H1 (cell line): ENCODE measurements around the gene IFIT5. TPM values are rescaled to one million over a fixed set of nuclear protein-coding genes. Genes with fewer than 3 reads are reported as not detected.

Experiments
- CTCF ChIA-PET: fragments of 300-600 bp; sonication (Branson Sonifier 250); formaldehyde crosslinking; loops from one replicate; lab custom pipeline; 2021; ENCODE audit not compliant: partially characterized antibody; lab: Charles Lee
- POLR2A ChIA-PET: fragments of 300-600 bp; sonication (Branson Sonifier 250); formaldehyde crosslinking; loops from one replicate; lab custom pipeline; 2021; ENCODE audit warnings: inconsistent platforms; ENCODE audit not compliant: partially characterized antibody; lab: Charles Lee
- DNase-seq, 2 experiments: peaks; one replicate each; pipeline versions ENCODE4 v3.0.0 to v3.0.0-alpha.2; 2010 to 2022; ENCODE audit warnings: low spot score in 2 of 2, low read depth in 1 of 2, mixed read lengths in 1 of 2
- FAIRE-seq: peaks from 2 replicates; lab custom pipeline; 2011; peaks lifted over from hg19 to GRCh38; lab: Jason Lieb, UNC
- H2AFZ ChIP-seq: 2 replicates; pipeline ENCODE4 v1.8.1; 2012; ENCODE audit warnings: low read length, inconsistent platforms
- H2AK5ac ChIP-seq: 2 replicates; pipeline ENCODE4 v1.6.1; 2013; ENCODE audit warnings: low read depth, low read length
- H2BK120ac ChIP-seq: replicated peaks from 2 replicates; pipeline ENCODE3; 2013; ENCODE audit warnings: low read depth, low read length, inconsistent platforms
- H2BK12ac ChIP-seq: 2 replicates; pipeline ENCODE4 v1.6.1; 2013; ENCODE audit warnings: low read depth, low read length
- H2BK15ac ChIP-seq: 2 replicates; pipeline ENCODE4 v1.6.1; 2013; ENCODE audit warnings: low read length
- H2BK20ac ChIP-seq: 2 replicates; pipeline ENCODE4 v1.6.1; 2013; ENCODE audit warnings: low read length
- H2BK5ac ChIP-seq: 2 replicates; pipeline ENCODE4 v1.6.1; 2013; ENCODE audit warnings: low read depth, low read length
- H3K14ac ChIP-seq: 2 replicates; pipeline ENCODE4 v1.6.1; 2013; ENCODE audit warnings: inconsistent platforms; ENCODE audit not compliant: insufficient read length
- H3K18ac ChIP-seq: 2 replicates; pipeline ENCODE4 v1.6.1; 2013; ENCODE audit warnings: low read length; ENCODE audit errors: extremely low read depth
- H3K23ac ChIP-seq: 2 replicates; pipeline ENCODE4 v1.6.1; 2013; ENCODE audit warnings: inconsistent platforms; ENCODE audit not compliant: insufficient read length
- H3K23me2 ChIP-seq: 2 replicates; pipeline ENCODE4 v1.6.1; 2013; ENCODE audit warnings: low read depth, low read length
- H3K27ac ChIP-seq: 2 replicates; pipeline ENCODE4 v1.6.1; 2011; ENCODE audit warnings: low read depth, low read length, inconsistent platforms
- H3K27me3 ChIP-seq, 4 experiments: replicated peaks in 1 of 4; 1 replicate in 1 of 4; 2 replicates in 3 of 4; pipeline versions ENCODE4 v1.6.1 to v1.8.1; 2011 to 2013; ENCODE audit warnings: low read length in 3 of 4, mild to moderate bottlenecking in 3 of 4, inconsistent platforms in 2 of 4, mixed read lengths in 2 of 4, moderate library complexity in 1 of 4; ENCODE audit not compliant: control insufficient read depth in 3 of 4, insufficient read depth in 3 of 4; ENCODE audit errors: extremely low read depth in 1 of 4
- H3K36me3 ChIP-seq, 4 experiments: 2 replicates each; pipeline versions ENCODE4 v1.6.1 to v1.8.1; 2011 to 2013; ENCODE audit warnings: mild to moderate bottlenecking in 4 of 4, low read length in 3 of 4, moderate library complexity in 2 of 4, control low read depth in 1 of 4, inconsistent platforms in 1 of 4; ENCODE audit not compliant: insufficient read depth in 4 of 4, control insufficient read depth in 2 of 4
- H3K4ac ChIP-seq: replicated peaks from 2 replicates; pipeline ENCODE3; 2013; ENCODE audit warnings: low read length, low read depth, mixed read lengths, inconsistent platforms; ENCODE audit not compliant: insufficient read length
- H3K4me1 ChIP-seq, 4 experiments: replicated peaks in 1 of 4; 1 replicate in 1 of 4; 2 replicates in 3 of 4; pipeline versions ENCODE4 v1.6.1 to v1.8.1; 2011 to 2013; ENCODE audit warnings: low read length in 3 of 4, inconsistent platforms in 2 of 4, mixed read lengths in 1 of 4; ENCODE audit not compliant: insufficient read depth in 4 of 4, control insufficient read depth in 3 of 4
- H3K4me2 ChIP-seq, 2 experiments: 2 replicates each; pipeline versions ENCODE4 v1.6.1 to v1.8.1; 2011 to 2013; ENCODE audit warnings: low read depth in 2 of 2, low read length in 2 of 2, control low read depth in 1 of 2, inconsistent platforms in 1 of 2, mild to moderate bottlenecking in 1 of 2; ENCODE audit not compliant: insufficient read depth in 1 of 2
- H3K4me3 ChIP-seq, 4 experiments: fragments of 200-600, 300-600 bp in 1 of 4; sonication (generic), shearing (Covaris generic), sonication (Bioruptor Twin) in 1 of 4; 2 replicates each; pipeline versions ENCODE4 v1.5.1 to v1.8.1; 2011 to 2016; ENCODE audit warnings: low read length in 4 of 4, low read depth in 3 of 4, control low read depth in 2 of 4, inconsistent platforms in 2 of 4, mild to moderate bottlenecking in 2 of 4, mixed read lengths in 1 of 4, moderate library complexity in 1 of 4; ENCODE audit not compliant: insufficient read depth in 2 of 4; ENCODE audit errors: extremely low read depth in 1 of 4
- H3K56ac ChIP-seq: replicated peaks from 2 replicates; pipeline ENCODE3; 2013; ENCODE audit warnings: low read depth, mild to moderate bottlenecking, mixed read lengths, low read length, inconsistent platforms; ENCODE audit not compliant: insufficient read length
- H3K79me1 ChIP-seq: 2 replicates; pipeline ENCODE4 v1.6.1; 2013; ENCODE audit warnings: low read depth, low read length, control low read depth
- H3K79me2 ChIP-seq, 2 experiments: 2 replicates each; pipeline versions ENCODE4 v1.6.1 to v1.8.1; 2012 to 2013; ENCODE audit warnings: low read length in 2 of 2, mild to moderate bottlenecking in 2 of 2, inconsistent platforms in 1 of 2; ENCODE audit not compliant: insufficient read depth in 2 of 2, control insufficient read depth in 1 of 2
- H3K9ac ChIP-seq, 4 experiments: replicated peaks in 1 of 4; 1 replicate in 1 of 4; 2 replicates in 3 of 4; pipeline versions ENCODE4 v1.6.1 to v1.8.1; 2011 to 2013; ENCODE audit warnings: low read depth in 3 of 4, low read length in 3 of 4, control low read depth in 2 of 4, mild to moderate bottlenecking in 2 of 4, moderate library complexity in 2 of 4, inconsistent platforms in 1 of 4; ENCODE audit errors: extremely low read depth in 1 of 4
- H3K9me3 ChIP-seq, 2 experiments: 2 replicates each; pipeline versions ENCODE4 v1.6.1 to v1.8.1; 2012 to 2013; ENCODE audit warnings: mild to moderate bottlenecking in 2 of 2, moderate library complexity in 2 of 2, control low read depth in 1 of 2, inconsistent platforms in 1 of 2, low read depth in 1 of 2, low read length in 1 of 2, mixed read lengths in 1 of 2; ENCODE audit not compliant: insufficient read depth in 2 of 2
- H4K20me1 ChIP-seq, 2 experiments: replicated peaks in 1 of 2; 2 replicates each; pipeline versions ENCODE3 to v1.8.1; 2011 to 2013; ENCODE audit warnings: inconsistent platforms in 2 of 2, low read length in 2 of 2, mild to moderate bottlenecking in 1 of 2; ENCODE audit not compliant: insufficient read depth in 2 of 2, control insufficient read depth in 1 of 2
- H4K5ac ChIP-seq: 2 replicates; pipeline ENCODE4 v1.6.1; 2013; ENCODE audit warnings: low read length, low read depth, mixed read lengths, inconsistent platforms; ENCODE audit not compliant: insufficient read length
- H4K8ac ChIP-seq: 2 replicates; pipeline ENCODE4 v1.8.0; 2013; ENCODE audit warnings: mild to moderate bottlenecking, moderate library complexity, low read length, inconsistent platforms; ENCODE audit not compliant: insufficient read depth; ENCODE audit errors: extremely low read depth
- H4K91ac ChIP-seq: replicated peaks from 2 replicates; pipeline ENCODE3; 2013; ENCODE audit warnings: low read length, mixed read lengths, inconsistent platforms; ENCODE audit not compliant: insufficient read length
- HDAC2 ChIP-seq, 2 experiments: fragments of 300-600 bp in 1 of 2; sonication (generic) in 1 of 2; IDR thresholded peaks; 2 replicates each; pipeline ENCODE4 v1.6.1; 2011 to 2012; ENCODE audit warnings: low read depth in 2 of 2, low read length in 2 of 2, mild to moderate bottlenecking in 2 of 2, moderate library complexity in 2 of 2, borderline replicate concordance in 1 of 2, inconsistent platforms in 1 of 2
- HDAC6 ChIP-seq: IDR thresholded peaks from one replicate; pipeline ENCODE4 v1.7.1; 2012; ENCODE audit warnings: low read depth, mild to moderate bottlenecking, inconsistent platforms, low read length, moderate library complexity
- POU5F1 ChIP-seq: IDR thresholded peaks from 2 replicates; pipeline ENCODE4 v1.6.1; 2011; ENCODE audit warnings: low read depth, mild to moderate bottlenecking, low read length, moderate library complexity
- RAD21 ChIP-seq, 2 experiments: IDR thresholded peaks in 1 of 2; conservative IDR thresholded peaks in 1 of 2; 2 replicates each; pipeline ENCODE4 v1.6.1; 2011; ENCODE audit warnings: low read depth in 2 of 2, low read length in 2 of 2, improper control_type of control experiment in 1 of 2, inconsistent platforms in 1 of 2, mild to moderate bottlenecking in 1 of 2, moderate library complexity in 1 of 2
- RFX5 ChIP-seq: IDR thresholded peaks from 2 replicates; pipeline ENCODE4 v1.6.1; 2011; ENCODE audit warnings: low read depth, low read length, improper control_type of control experiment, borderline replicate concordance
- RXRA ChIP-seq: IDR thresholded peaks from 2 replicates; pipeline ENCODE4 v1.6.1; 2011; ENCODE audit warnings: low read depth, mild to moderate bottlenecking, low read length, moderate library complexity; ENCODE audit not compliant: insufficient read depth
- SP4 ChIP-seq: IDR thresholded peaks from 2 replicates; pipeline ENCODE4 v1.6.1; 2012; ENCODE audit warnings: low read length, inconsistent platforms
- WGBS, 2 experiments: shearing (Covaris generic) in 1 of 2; methylation state at CpG; one replicate each; pipeline versions ENCODE4 v1.1.6 to v1.1.7; 2013 to 2015; ENCODE audit warnings: low lambda C conversion rate in 2 of 2, mixed read lengths in 2 of 2, inconsistent platforms in 1 of 2, low coverage in 1 of 2, missing lambda C conversion rate in 1 of 2; ENCODE audit not compliant: insufficient replicate concordance in 2 of 2, insufficient coverage in 1 of 2, insufficient read length in 1 of 2; ENCODE audit errors: extremely low coverage in 1 of 2, missing lambda C conversion rate in 1 of 2; 5-methylcytosine and 5-hydroxymethylcytosine counted together
- polyA plus RNA-seq, 7 experiments: library from polyadenylated mRNA; depleted of rRNA in 3 of 7; stranded (reverse) in 5 of 7; unstranded in 2 of 7; fragments of >200 nt in 5 of 7; fragments of 200-250 nt in 2 of 7; gene quantifications; 1 replicate in 5 of 7; 2 replicates in 1 of 7; 4 replicates in 1 of 7; pipeline versions ENCODE4 v1.2.1 to v1.2.3, GENCODE V29; 2011 to 2013; ENCODE audit warnings: missing spikeins in 2 of 7, mixed read lengths in 2 of 7
- total RNA-seq: library from RNA; stranded (reverse); fragmentation: NEBNext Ultra II Directional; extraction: Animal tissue kit (Norgen Biotek cat#: 25700); gene quantifications from 2 replicates; pipeline ENCODE4 v1.2.1, GENCODE V29; 2021

Gene IFIT5
- total and polyA plus RNA-seq, 2 of the 8 experiments (the other 6 are each of a cell fraction or from before 2014, with no cell fraction given) = 0.94 to 2.6 TPM

DNA sequence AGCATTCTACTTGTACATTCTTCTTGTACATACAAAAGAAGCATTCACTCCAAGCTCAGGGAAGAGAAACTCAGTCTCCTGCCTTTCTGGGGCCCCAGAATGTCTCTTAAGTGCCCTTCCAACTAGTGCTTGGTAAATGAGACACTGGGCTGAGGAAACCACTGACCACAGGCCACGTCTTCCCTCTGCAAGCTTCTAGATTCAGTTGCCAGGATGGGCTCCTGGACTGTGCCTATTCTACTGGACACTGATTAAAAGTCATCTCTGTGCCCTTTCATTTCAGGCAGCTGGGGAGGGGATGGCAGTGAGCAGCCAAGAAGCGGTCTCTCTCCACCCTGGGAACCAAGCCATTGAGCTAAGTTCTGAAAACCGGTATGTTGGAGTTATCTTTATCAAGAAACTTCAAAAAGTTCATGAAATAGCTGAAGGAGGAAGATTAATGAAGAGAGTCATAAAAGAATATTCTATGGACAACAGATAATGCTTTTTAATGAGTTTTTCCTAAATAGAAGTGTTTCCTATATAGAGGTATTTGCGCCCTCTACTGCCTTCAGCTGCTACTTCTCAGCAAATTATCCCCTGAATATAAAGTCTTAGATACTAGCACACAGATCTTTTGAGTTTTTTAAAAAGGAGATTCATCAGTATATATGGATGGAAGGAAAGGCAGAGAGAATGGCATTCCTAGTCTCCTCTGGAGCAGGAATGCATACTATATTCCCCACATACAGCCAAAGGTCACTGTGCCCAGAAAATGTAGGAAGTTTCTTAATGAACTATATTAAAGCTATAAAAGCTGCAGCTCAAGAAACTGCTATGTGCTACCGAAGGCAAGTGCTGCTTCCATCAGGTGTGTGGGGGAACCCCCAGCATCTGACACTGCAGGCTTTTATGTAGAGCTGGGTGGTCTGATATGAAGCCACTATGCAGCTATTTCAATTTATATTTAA lies 44.9 kb upstream of the IFIT5 start:
- Histone ChIP-seq H4K20me1 (no peaks in the 10 kb centered on the region), H3K56ac (no peak overlapping the region), H2BK20ac (peak overlapping the region; percentile 9; the same call in 1 of the 2 replicates), H4K5ac (no peak overlapping the region), H2BK120ac (no peak overlapping the region), H3K23ac (no peak overlapping the region), H3K4me1 (peaks cover 0 to 6% (median 0%) of the 10 kb centered on the region in 4 experiments; a peak in 1 of 7 replicates), H4K8ac (no peak overlapping the region), H3K4me2 (no peak overlapping the region), H3K79me2 (no peaks in the 10 kb centered on the region), H2AFZ (peak overlapping the region; percentile 23; the same call in 1 of the 2 replicates), H3K23me2 (no peaks in the 10 kb centered on the region; the same call in 1 of the 2 replicates), H3K9me3 (no peaks in the 10 kb centered on the region), H2AK5ac (no peak overlapping the region), H3K4me3 (no peak overlapping the region), H3K79me1 (no peaks in the 10 kb centered on the region), H2BK12ac (no peak overlapping the region), H3K27ac (no peak overlapping the region), H4K91ac (no peak overlapping the region), H3K18ac (0 out of 2 replicates have a peak overlapping the region, but pooled peaks have one; percentile 1), H2BK5ac (peak overlapping the region; percentile 69; the same call in 1 of the 2 replicates), H2BK15ac (no peak overlapping the region), H3K4ac (no peak overlapping the region), H3K36me3 (no peaks in the 10 kb centered on the region), H3K27me3 (no peaks in the 10 kb centered on the region), H3K9ac (no peak overlapping the region; a peak in 1 of 7 replicates), H3K14ac (no peak overlapping the region)
- WGBS, 2 experiments = 65% methylated on average over 5 of the region's 5 CpGs; no CpG with 5 or more reads in 1 of the 2 experiments
- CTCF ChIA-PET = interaction anchor here (0.5 to 5.4 kb wide), 46 partner anchors 9 to 534 kb away, joined by 3 to 64 read pairs (median 5); partner anchors contain the start of genes IFIT1, IFIT1B, IFIT2 and LIPA
- FAIRE-seq (no peak), DNase-seq (no peak)
- POLR2A ChIA-PET = interaction anchor here (1.3 to 1.4 kb wide), 2 partner anchors 9 to 39 kb away, joined by 4 to 5 read pairs; partner anchors contain the start of gene IFIT1B
- TF ChIP-seq RXRA = no peak
- no peak for TF ChIP-seq RFX5
- TF ChIP-seq RAD21 (IDR thresholded peaks at IDR 0.05 in 1 of 2, conservative IDR thresholded peaks at IDR 0.05 in 1 of 2; ENCODE audit: low read depth in 2 of 2, low read length in 2 of 2) = peak; percentile 50 to 51
- TF ChIP-seq HDAC6 = no peak
- TF ChIP-seq SP4 = no peak
- TF ChIP-seq POU5F1 = no peak
- TF ChIP-seq HDAC2 (IDR thresholded peaks at IDR 0.05; ENCODE audit: borderline replicate concordance in 1 of 2, low read depth in 2 of 2, low read length in 2 of 2) = no peak
